ENCODE data around the gene BRIP1.

Gene BRIP1

DNA sequence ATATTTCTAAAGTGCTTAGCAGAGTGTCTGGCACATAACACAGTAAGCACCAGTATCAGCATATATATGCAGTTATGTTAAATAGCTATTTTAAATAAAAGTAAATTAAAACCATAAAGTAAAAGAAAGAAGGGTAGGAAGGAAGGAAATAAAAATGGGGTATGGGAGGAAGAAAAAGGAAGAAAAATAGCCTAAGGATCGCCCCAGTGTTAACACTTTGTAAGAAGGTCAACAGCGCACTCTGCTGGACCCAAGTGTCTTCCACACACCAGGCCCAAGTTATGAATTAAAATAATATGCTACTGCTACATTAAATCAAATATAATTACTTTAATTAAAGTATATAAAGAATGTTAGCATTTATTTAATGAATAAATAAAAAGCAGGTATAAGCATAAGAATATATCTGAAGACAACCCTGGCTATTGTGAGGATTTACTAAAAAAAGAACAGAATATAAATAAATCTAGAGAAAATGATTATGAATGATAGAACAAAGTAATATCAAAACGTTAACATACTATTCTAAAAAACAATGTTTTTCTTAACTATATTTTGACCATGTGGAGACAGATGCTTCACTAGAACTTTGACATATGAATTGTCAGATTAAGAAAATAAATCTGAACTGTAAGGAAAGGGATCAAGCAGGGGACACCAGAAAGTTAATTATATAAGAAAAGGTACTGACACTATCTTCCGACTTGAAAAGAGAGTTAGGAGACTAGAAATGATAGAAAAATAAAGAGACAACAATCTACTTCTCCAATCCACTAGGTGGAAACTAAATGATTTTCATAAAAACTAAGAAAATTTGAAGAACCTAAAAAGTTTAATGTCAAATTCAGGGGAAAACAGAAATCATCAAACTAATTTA is 25.9 kb downstream of the BRIP1 start:
- H3K27me3 ChIP-seq (ENCODE audit: insufficient read depth, low read length): no peaks in the 10 kb centered on the region
- WGBS (ENCODE audit: extremely low coverage, insufficient coverage, insufficient read length): no CpG with 5 or more reads among the region's 4 CpGs
- no peak overlapping the region for H3K18ac ChIP-seq (ENCODE audit: low read length)
- no peaks in the 10 kb centered on the region for H3K9me3 ChIP-seq (ENCODE audit: insufficient read depth, low read depth, low read length)
- H2BK12ac ChIP-seq (ENCODE audit: low read length): no peak overlapping the region
- H2AK5ac ChIP-seq (ENCODE audit: low read length): no peak overlapping the region
- no peak overlapping the region for H3K23ac ChIP-seq (ENCODE audit: low read length)
- no peak overlapping the region for H3K4ac ChIP-seq (ENCODE audit: low read depth, low read length)
- H3K79me2 ChIP-seq (ENCODE audit: control insufficient read depth, insufficient read depth, low read length, poor library complexity): no peaks in the 10 kb centered on the region
- H4K91ac ChIP-seq (ENCODE audit: low read depth, low read length): no peak overlapping the region
- H2BK120ac ChIP-seq (ENCODE audit: insufficient read depth, low read length, poor library complexity): no peak overlapping the region
- no peak overlapping the region for H3K27ac ChIP-seq (ENCODE audit: low read depth, low read length)
- peaks cover 2 to 3% of the 10 kb centered on the region in 2 experiments for H3K36me3 ChIP-seq (ENCODE audit: control insufficient read depth in 1 of 2, insufficient read depth in 2 of 2, low read length in 2 of 2)
- H4K8ac ChIP-seq (ENCODE audit: low read depth, low read length): no peak overlapping the region
- H3K9ac ChIP-seq (ENCODE audit: low read length): no peak overlapping the region
- H3K14ac ChIP-seq (ENCODE audit: low read length): no peak overlapping the region
- no peak overlapping the region for H2BK5ac ChIP-seq (ENCODE audit: low read depth, low read length, poor library complexity)
- H2AFZ ChIP-seq (ENCODE audit: insufficient read depth, low read length, poor library complexity): no peak overlapping the region
- H3K4me1 ChIP-seq (ENCODE audit: control insufficient read depth in 1 of 2, insufficient read depth in 2 of 2, low read length in 2 of 2): peaks cover 0 to 4% of the 10 kb centered on the region in 2 experiments
- no peak overlapping the region for H3K4me2 ChIP-seq (ENCODE audit: low read length)
- no peaks in the 10 kb centered on the region for H3K79me1 ChIP-seq (ENCODE audit: low read length)
- H3K4me3 ChIP-seq (ENCODE audit: low read depth, low read length): no peak overlapping the region
- H4K12ac ChIP-seq (ENCODE audit: low read depth, low read length): no peak overlapping the region
- DNase-seq: peak; percentile 60 to 82

DNA sequence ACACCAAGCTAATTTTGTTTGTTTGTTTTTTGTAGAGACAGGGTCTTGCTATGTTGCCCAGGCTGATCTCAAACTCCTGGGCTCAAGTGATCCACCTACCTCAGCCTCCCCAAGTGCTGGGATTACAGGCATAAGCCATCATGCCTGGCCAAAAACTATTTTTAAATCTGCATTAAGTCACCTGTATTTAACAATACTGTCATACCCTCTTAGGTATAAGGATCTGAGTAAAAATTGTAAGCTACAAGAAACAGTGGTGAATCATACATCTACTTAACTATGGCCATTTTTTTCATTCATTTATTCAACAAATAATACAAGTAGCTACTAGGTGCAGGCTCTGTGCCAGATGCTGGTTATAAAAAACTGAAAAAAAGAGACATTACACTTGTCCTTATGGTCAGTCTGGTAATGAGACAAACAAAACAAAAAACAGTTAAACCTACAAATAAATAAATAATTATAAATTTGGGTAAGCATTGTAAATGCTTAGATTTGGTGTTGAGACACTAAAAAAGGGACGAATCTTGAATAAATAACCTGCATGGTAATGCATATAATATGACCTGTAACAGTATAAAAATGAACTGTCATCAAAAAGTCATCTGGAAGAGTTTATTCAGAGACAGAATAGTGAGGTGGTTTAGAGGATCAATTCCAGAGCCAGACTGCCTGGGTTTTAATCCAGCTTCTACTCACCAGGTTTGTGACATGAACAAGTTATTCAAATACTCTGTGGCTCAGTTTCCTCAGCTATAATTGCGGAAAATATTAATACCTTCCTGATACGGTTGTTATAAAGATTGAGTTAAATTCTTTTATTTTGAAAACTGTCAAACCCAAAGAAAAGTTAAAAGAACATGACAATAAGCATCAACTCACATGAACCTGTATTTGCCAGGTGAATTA is 26.8 kb downstream of the BRIP1 start:
- H4K12ac ChIP-seq (ENCODE audit: low read depth, low read length): no peak overlapping the region
- H4K91ac ChIP-seq (ENCODE audit: low read depth, low read length): no peak overlapping the region
- no peak overlapping the region for H3K4me2 ChIP-seq (ENCODE audit: low read length)
- H3K14ac ChIP-seq (ENCODE audit: low read length): no peak overlapping the region
- no CpG with 5 or more reads among the region's 3 CpGs for WGBS (ENCODE audit: extremely low coverage, insufficient coverage, insufficient read length)
- H2BK120ac ChIP-seq (ENCODE audit: insufficient read depth, low read length, poor library complexity): no peak overlapping the region
- no peaks in the 10 kb centered on the region for H3K79me2 ChIP-seq (ENCODE audit: control insufficient read depth, insufficient read depth, low read length, poor library complexity)
- no peak overlapping the region for H3K4me3 ChIP-seq (ENCODE audit: low read depth, low read length)
- no peak overlapping the region for H2AFZ ChIP-seq (ENCODE audit: insufficient read depth, low read length, poor library complexity)
- H3K27ac ChIP-seq (ENCODE audit: low read depth, low read length): no peak overlapping the region
- H3K18ac ChIP-seq (ENCODE audit: low read length): no peak overlapping the region
- H3K36me3 ChIP-seq (ENCODE audit: control insufficient read depth in 1 of 2, insufficient read depth in 2 of 2, low read length in 2 of 2): peaks cover 0 to 2% of the 10 kb centered on the region in 2 experiments
- H3K9me3 ChIP-seq (ENCODE audit: insufficient read depth, low read depth, low read length): no peaks in the 10 kb centered on the region
- no peak overlapping the region for H3K9ac ChIP-seq (ENCODE audit: low read length)
- DNase-seq: no peak
- H3K79me1 ChIP-seq (ENCODE audit: low read length): no peaks in the 10 kb centered on the region
- H3K4ac ChIP-seq (ENCODE audit: low read depth, low read length): no peak overlapping the region
- H3K23ac ChIP-seq (ENCODE audit: low read length): no peak overlapping the region
- H2BK5ac ChIP-seq (ENCODE audit: low read depth, low read length, poor library complexity): no peak overlapping the region
- H4K8ac ChIP-seq (ENCODE audit: low read depth, low read length): no peak overlapping the region
- H3K4me1 ChIP-seq (ENCODE audit: control insufficient read depth in 1 of 2, insufficient read depth in 2 of 2, low read length in 2 of 2): peaks cover 0 to 4% of the 10 kb centered on the region in 2 experiments
- H2BK12ac ChIP-seq (ENCODE audit: low read length): no peak overlapping the region
- no peaks in the 10 kb centered on the region for H3K27me3 ChIP-seq (ENCODE audit: insufficient read depth, low read length)
- no peak overlapping the region for H2AK5ac ChIP-seq (ENCODE audit: low read length)

DNA sequence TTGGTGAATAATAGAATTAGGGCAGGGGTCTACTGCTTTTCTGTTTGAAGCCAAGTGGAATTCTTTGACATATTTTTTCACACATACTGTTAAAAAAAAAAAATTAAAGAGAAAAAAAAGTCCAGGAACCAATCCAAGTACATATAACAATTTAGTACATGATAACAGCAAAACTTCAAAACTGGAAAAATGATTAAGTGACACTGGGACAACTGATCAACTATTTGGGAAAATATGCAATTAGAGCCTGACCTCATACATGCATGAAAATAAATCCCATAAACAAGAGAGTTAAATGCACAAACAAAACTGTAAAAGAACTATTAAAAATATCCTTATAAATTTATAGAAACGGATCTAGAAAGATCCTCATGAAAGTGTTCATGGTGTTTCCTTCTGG is 27.7 kb downstream of the BRIP1 start:
- Histone ChIP-seq H3K4me3 (ENCODE audit: low read depth, low read length) (no peak overlapping the region), H3K27me3 (ENCODE audit: insufficient read depth, low read length) (no peaks in the 10 kb centered on the region), H3K9ac (ENCODE audit: low read length) (no peak overlapping the region), H2BK12ac (ENCODE audit: low read length) (no peak overlapping the region), H3K36me3 (ENCODE audit: control insufficient read depth in 1 of 2, insufficient read depth in 2 of 2, low read length in 2 of 2) (peaks cover 0 to 2% of the 10 kb centered on the region in 2 experiments), H2BK120ac (ENCODE audit: insufficient read depth, low read length, poor library complexity) (no peak overlapping the region), H3K4ac (ENCODE audit: low read depth, low read length) (no peak overlapping the region), H4K91ac (ENCODE audit: low read depth, low read length) (no peak overlapping the region), H3K23ac (ENCODE audit: low read length) (no peak overlapping the region), H3K18ac (ENCODE audit: low read length) (no peak overlapping the region), H2AK5ac (ENCODE audit: low read length) (no peak overlapping the region), H3K79me2 (ENCODE audit: control insufficient read depth, insufficient read depth, low read length, poor library complexity) (no peaks in the 10 kb centered on the region), H3K79me1 (ENCODE audit: low read length) (no peaks in the 10 kb centered on the region), H4K12ac (ENCODE audit: low read depth, low read length) (no peak overlapping the region), H3K4me2 (ENCODE audit: low read length) (no peak overlapping the region), H3K27ac (ENCODE audit: low read depth, low read length) (no peak overlapping the region), H3K14ac (ENCODE audit: low read length) (no peak overlapping the region), H4K8ac (ENCODE audit: low read depth, low read length) (no peak overlapping the region), H3K9me3 (ENCODE audit: insufficient read depth, low read depth, low read length) (no peaks in the 10 kb centered on the region), H2AFZ (ENCODE audit: insufficient read depth, low read length, poor library complexity) (no peak overlapping the region), H2BK5ac (ENCODE audit: low read depth, low read length, poor library complexity) (no peak overlapping the region), H3K4me1 (ENCODE audit: control insufficient read depth in 1 of 2, insufficient read depth in 2 of 2, low read length in 2 of 2) (peaks cover 0 to 4% of the 10 kb centered on the region in 2 experiments)
- no peak for DNase-seq
- WGBS (ENCODE audit: extremely low coverage, insufficient coverage, insufficient read length): no CpG with 5 or more reads among the region's 1 CpG

DNA sequence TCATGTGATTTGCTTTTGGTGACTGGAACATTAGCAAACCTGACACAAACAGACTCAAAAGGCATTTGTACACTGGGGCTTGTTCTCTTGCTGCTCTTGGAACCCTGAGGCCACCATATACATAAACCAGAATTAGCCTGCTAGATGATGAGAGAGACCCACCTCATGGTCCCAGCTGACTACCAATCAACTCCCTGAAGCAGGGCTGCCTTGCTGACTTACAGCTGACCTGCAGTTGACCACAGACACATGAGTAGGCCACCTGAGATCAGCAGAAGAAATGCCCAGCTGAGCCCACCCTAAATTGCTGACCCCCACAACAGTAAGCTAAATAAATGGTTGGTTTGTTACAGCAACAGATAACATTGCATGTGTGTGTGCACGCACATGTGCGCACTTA is 28.7 kb downstream of the BRIP1 start:
- H3K4ac ChIP-seq (ENCODE audit: low read depth, low read length): no peak overlapping the region
- no peak overlapping the region for H2AFZ ChIP-seq (ENCODE audit: insufficient read depth, low read length, poor library complexity)
- no peak overlapping the region for H3K18ac ChIP-seq (ENCODE audit: low read length)
- no peak overlapping the region for H3K4me3 ChIP-seq (ENCODE audit: low read depth, low read length)
- WGBS (ENCODE audit: extremely low coverage, insufficient coverage, insufficient read length): no CpG with 5 or more reads among the region's 2 CpGs
- no peak overlapping the region for H3K23ac ChIP-seq (ENCODE audit: low read length)
- no peak overlapping the region for H4K12ac ChIP-seq (ENCODE audit: low read depth, low read length)
- no peak overlapping the region for H4K8ac ChIP-seq (ENCODE audit: low read depth, low read length)
- no peaks in the 10 kb centered on the region for H3K9me3 ChIP-seq (ENCODE audit: insufficient read depth, low read depth, low read length)
- no peaks in the 10 kb centered on the region for H3K79me2 ChIP-seq (ENCODE audit: control insufficient read depth, insufficient read depth, low read length, poor library complexity)
- H2AK5ac ChIP-seq (ENCODE audit: low read length): no peak overlapping the region
- no peaks in the 10 kb centered on the region for H3K27me3 ChIP-seq (ENCODE audit: insufficient read depth, low read length)
- H3K36me3 ChIP-seq (ENCODE audit: control insufficient read depth in 1 of 2, insufficient read depth in 2 of 2, low read length in 2 of 2): peaks cover 0 to 2% of the 10 kb centered on the region in 2 experiments
- no peak overlapping the region for H2BK5ac ChIP-seq (ENCODE audit: low read depth, low read length, poor library complexity)
- H4K91ac ChIP-seq (ENCODE audit: low read depth, low read length): no peak overlapping the region
- no peak overlapping the region for H2BK120ac ChIP-seq (ENCODE audit: insufficient read depth, low read length, poor library complexity)
- H3K79me1 ChIP-seq (ENCODE audit: low read length): no peaks in the 10 kb centered on the region
- no peak overlapping the region for H3K14ac ChIP-seq (ENCODE audit: low read length)
- no peak for DNase-seq
- H3K4me2 ChIP-seq (ENCODE audit: low read length): no peak overlapping the region
- H3K27ac ChIP-seq (ENCODE audit: low read depth, low read length): no peak overlapping the region
- no peak overlapping the region for H2BK12ac ChIP-seq (ENCODE audit: low read length)
- no peak overlapping the region for H3K9ac ChIP-seq (ENCODE audit: low read length)
- H3K4me1 ChIP-seq (ENCODE audit: control insufficient read depth in 1 of 2, insufficient read depth in 2 of 2, low read length in 2 of 2): peaks cover 0 to 4% of the 10 kb centered on the region in 2 experiments
